Thymus (tissue), 11 donors: ENCODE results near the gene RNU7-1. TPM values are rescaled to one million over a fixed set of nuclear protein-coding genes. Genes with fewer than 3 reads are reported as not detected.

Source experiments
- DNase-seq, 9 donors: peaks; one replicate each; pipeline ENCODE4 v3.0.0-alpha.2; 2013; ENCODE audit warnings: low spot score in 9 of 9, low read depth in 6 of 9, missing footprints in 1 of 9
- H3K27ac ChIP-seq, 2 donors: one replicate each; pipeline ENCODE4 v1.5.1; 2013; ENCODE audit warnings: control low read depth in 1 of 2, low read depth in 1 of 2, low read length in 1 of 2, mild to moderate bottlenecking in 1 of 2, moderate library complexity in 1 of 2
- H3K27me3 ChIP-seq, 2 donors: one replicate each; pipeline ENCODE4 v1.5.1; 2013; ENCODE audit warnings: low read length in 1 of 2; ENCODE audit not compliant: control insufficient read depth in 2 of 2, insufficient read depth in 1 of 2
- H3K36me3 ChIP-seq, 2 donors: one replicate each; pipeline ENCODE4 v1.5.1; 2013; ENCODE audit warnings: low read length in 1 of 2, mild to moderate bottlenecking in 1 of 2, moderate library complexity in 1 of 2; ENCODE audit not compliant: control insufficient read depth in 2 of 2, insufficient read depth in 2 of 2
- H3K4me1 ChIP-seq, 2 donors: one replicate each; pipeline ENCODE4 v1.5.1; 2013; ENCODE audit warnings: low read length in 2 of 2; ENCODE audit not compliant: control insufficient read depth in 2 of 2, insufficient read depth in 2 of 2
- H3K4me3 ChIP-seq, 2 donors: one replicate each; pipeline ENCODE4 v1.5.1; 2013; ENCODE audit warnings: low read length in 2 of 2, control low read depth in 1 of 2, mild to moderate bottlenecking in 1 of 2
- H3K9me3 ChIP-seq, 2 donors: one replicate each; pipeline ENCODE4 v1.5.1; 2013; ENCODE audit warnings: low read length in 1 of 2, mild to moderate bottlenecking in 1 of 2; ENCODE audit not compliant: control insufficient read depth in 2 of 2, insufficient read depth in 1 of 2
- WGBS: extraction: QIAGEN DNeasy Blood & Tissue Kit; methylation state at CpG from one replicate; pipeline ENCODE4 v1.1.7; 2013; 5-methylcytosine and 5-hydroxymethylcytosine counted together
- polyA plus RNA-seq: library from polyadenylated mRNA; stranded (reverse); fragments of 200-250 nt; gene quantifications from one replicate; pipeline ENCODE4 v1.2.3, GENCODE V29; 2013
- total RNA-seq: library from RNA; stranded (reverse); fragments of 120-200 nt; gene quantifications from one replicate; pipeline ENCODE4 v1.2.4, GENCODE V29; 2013
- donor health status: healthy.

RNU7-1 gene
- total and polyA plus RNA-seq, 2 donors: not detected

- Histone ChIP-seq H3K4me3 (no peak overlapping the region), H3K27me3 (no peaks in the 10 kb centered on the region), H3K27ac (no peak overlapping the region), H3K9me3 (peaks cover 0 to 7% of the 10 kb centered on the region in 2 donors), H3K36me3 (peaks cover 41 to 70% of the 10 kb centered on the region in 2 donors), H3K4me1 (peaks cover 22 to 65% of the 10 kb centered on the region in 2 donors)
- 95% methylated on average over 4 of the region's 4 CpGs for WGBS
- DNase-seq: no peak
Observed at GRCh38 chr12:6965714-6966113, 22.1 kb downstream of the RNU7-1 start.

- peaks cover 34 to 64% of the 10 kb centered on the region in 2 donors for H3K36me3 ChIP-seq
- H3K4me1 ChIP-seq: peaks cover 18 to 59% of the 10 kb centered on the region in 2 donors
- no peak overlapping the region for H3K27ac ChIP-seq
- peaks cover 0 to 7% of the 10 kb centered on the region in 2 donors for H3K9me3 ChIP-seq
- 82% methylated on average over 7 of the region's 7 CpGs for whole genome bisulfite sequencing
- H3K4me3 ChIP-seq: no peak overlapping the region
- H3K27me3 ChIP-seq: no peaks in the 10 kb centered on the region
- no peak for DNase-seq
Observed at GRCh38 chr12:6966351-6966750, 22.7 kb downstream of the RNU7-1 start.

DNA sequence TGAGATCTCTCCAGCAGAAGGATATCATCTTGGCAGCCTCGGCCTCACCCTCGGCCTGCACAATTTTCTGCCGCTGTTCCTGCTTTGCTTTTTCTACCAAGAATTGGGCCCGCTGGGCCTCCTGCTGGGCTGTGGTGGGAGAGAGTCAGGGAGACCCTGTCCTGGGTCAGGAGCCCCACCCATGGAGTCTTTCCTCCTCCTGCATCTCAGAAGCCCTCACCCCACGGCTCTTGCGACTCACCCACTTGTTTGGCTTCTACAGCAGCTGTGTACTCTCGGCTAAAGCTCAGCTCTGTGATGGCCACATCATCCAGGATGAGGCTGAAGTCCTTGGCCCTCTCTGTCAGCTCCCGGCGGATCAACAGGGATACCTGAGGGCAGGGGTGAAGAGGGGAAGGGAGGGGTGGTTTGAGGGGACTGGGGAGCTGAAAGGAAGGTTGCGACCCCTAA, 24.1 kb downstream of the RNU7-1 start:
- DNase-seq: no peak
- no peak overlapping the region for H3K4me3 ChIP-seq
- no peaks in the 10 kb centered on the region for H3K27me3 ChIP-seq
- H3K27ac ChIP-seq: no peak overlapping the region
- peaks cover 32 to 53% of the 10 kb centered on the region in 2 donors for H3K36me3 ChIP-seq
- H3K4me1 ChIP-seq: peaks cover 11 to 51% of the 10 kb centered on the region in 2 donors
- peaks cover 0 to 3% of the 10 kb centered on the region in 2 donors for H3K9me3 ChIP-seq
- 98% methylated on average over 10 of the region's 10 CpGs for WGBS

DNA sequence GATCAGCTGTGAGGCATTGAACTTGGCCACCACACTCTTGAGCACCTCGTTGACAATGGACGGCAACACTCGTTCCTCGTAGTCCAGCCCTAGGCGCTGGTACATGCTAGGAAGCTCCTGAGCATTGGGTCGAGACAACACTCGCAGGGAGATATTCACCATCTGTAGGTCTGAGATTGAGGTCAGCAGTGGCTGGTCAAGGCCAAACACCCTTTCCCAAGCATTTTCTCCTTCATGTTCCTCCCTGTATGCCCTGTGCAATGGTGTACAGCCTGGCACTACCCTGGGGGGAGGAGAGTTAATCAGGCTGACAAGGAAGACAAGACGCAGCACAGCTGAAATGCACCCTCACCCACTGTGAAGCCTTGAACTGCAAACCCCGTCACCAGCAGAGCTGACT, 24.8 kb downstream of the RNU7-1 start:
- no peak overlapping the region for H3K4me3 ChIP-seq
- WGBS: 99% methylated on average over 9 of the region's 9 CpGs
- peaks cover 32 to 53% of the 10 kb centered on the region in 2 donors for H3K36me3 ChIP-seq
- no peak overlapping the region for H3K27ac ChIP-seq
- no peaks in the 10 kb centered on the region for H3K9me3 ChIP-seq
- DNase-seq: no peak
- H3K4me1 ChIP-seq: peaks cover 9 to 47% of the 10 kb centered on the region in 2 donors
- H3K27me3 ChIP-seq: no peaks in the 10 kb centered on the region

DNA sequence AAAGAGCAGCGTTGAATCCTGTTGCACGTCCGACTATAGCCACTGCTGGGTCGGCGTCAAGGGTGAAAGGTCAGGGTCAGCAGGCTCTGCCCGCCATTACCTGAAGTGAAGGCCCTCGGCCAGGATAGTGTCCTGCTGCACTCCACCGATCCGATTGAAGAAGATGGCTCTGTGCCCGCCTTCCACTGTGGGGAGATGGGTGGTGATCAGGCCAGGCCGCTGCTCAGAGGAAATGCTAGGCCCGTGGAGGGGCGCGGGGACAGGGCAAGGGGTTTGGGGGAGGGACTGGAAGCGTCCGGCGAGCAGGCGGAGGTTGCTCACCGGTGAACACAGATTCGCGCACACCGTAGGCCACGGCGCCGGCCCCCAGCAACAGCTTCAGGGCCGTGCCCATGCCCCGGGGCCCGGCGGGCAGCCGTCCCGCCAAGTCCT, 26.5 kb downstream of the RNU7-1 start:
- Histone ChIP-seq H3K4me3 (peak overlapping the region; percentile 57 to 95), H3K27ac (peak overlapping the region; percentile 80 to 84), H3K27me3 (no peaks in the 10 kb centered on the region), H3K36me3 (peaks cover 44 to 55% of the 10 kb centered on the region in 2 donors), H3K9me3 (no peaks in the 10 kb centered on the region), H3K4me1 (peaks cover 9 to 40% of the 10 kb centered on the region in 2 donors)
- DNase-seq: no peak
- under 1% methylated on average over 31 of the region's 31 CpGs for WGBS

DNA sequence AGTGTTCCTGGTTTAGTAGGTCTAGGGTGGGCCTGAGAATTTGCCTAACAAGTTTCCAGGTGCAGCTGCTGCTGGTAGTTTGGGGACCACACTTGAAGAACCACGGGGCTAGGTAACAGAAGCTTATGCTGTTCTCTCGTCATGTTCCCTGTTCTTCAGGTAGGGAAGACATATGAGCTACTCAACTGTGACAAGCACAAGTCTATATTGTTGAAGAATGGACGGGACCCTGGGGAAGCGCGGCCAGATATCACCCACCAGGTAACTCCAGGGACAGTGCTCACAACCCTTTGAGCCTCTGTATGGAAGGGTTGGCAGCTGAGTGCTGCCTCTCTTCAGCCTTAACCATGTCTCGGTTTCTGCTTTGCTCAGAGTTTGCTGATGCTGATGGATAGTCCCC, 30.6 kb downstream of the RNU7-1 start:
- WGBS: 98% methylated on average over 6 of the region's 6 CpGs
- DNase-seq: no peak
- Histone ChIP-seq H3K27ac (no peak overlapping the region), H3K4me3 (no peak overlapping the region), H3K9me3 (no peaks in the 10 kb centered on the region), H3K4me1 (peaks cover 6 to 15% of the 10 kb centered on the region in 2 donors), H3K27me3 (no peaks in the 10 kb centered on the region), H3K36me3 (peaks cover 53 to 55% of the 10 kb centered on the region in 2 donors)

DNA sequence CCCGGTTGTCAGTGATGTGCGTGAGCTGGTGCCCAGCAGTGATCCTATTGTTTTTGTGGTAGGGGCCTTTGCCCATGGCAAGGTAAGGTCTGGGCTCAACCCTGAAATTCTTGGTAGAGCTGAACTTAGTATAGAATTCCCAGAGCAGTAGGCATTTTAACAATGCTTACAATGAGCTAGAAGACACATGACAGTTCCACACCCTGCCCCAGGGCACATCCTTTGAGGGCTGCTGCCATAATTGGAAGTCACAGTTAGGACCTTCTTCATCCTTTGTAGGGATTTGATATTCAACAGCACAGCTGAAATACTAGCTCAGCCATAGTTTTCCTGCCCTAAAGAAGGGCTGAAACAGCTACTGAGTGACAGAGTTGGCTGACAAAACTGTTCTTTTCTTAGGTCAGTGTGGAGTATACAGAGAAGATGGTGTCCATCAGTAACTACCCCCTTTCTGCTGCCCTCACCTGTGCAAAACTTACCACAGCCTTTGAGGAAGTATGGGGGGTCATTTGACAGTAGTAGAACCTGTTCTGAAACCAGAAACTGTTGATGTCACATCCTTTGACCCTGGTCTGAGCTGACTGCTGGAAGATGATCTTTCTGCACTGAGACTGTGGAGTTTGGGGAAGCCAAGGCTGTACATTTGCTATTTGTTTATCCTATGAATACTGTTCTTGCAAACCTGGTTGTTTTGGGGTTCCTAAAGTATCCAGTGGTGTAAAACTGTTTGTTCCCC, 31.8 kb downstream of the RNU7-1 start:
- DNase-seq: no peak
- peaks cover 3 to 6% of the 10 kb centered on the region in 2 donors for H3K4me1 ChIP-seq
- H3K36me3 ChIP-seq: peaks cover 64 to 66% of the 10 kb centered on the region in 2 donors
- no peaks in the 10 kb centered on the region for H3K27me3 ChIP-seq
- H3K4me3 ChIP-seq: no peak overlapping the region
- H3K27ac ChIP-seq: no peak overlapping the region
- H3K9me3 ChIP-seq: no peaks in the 10 kb centered on the region
- WGBS: 97% methylated on average over 2 of the region's 2 CpGs

DNA sequence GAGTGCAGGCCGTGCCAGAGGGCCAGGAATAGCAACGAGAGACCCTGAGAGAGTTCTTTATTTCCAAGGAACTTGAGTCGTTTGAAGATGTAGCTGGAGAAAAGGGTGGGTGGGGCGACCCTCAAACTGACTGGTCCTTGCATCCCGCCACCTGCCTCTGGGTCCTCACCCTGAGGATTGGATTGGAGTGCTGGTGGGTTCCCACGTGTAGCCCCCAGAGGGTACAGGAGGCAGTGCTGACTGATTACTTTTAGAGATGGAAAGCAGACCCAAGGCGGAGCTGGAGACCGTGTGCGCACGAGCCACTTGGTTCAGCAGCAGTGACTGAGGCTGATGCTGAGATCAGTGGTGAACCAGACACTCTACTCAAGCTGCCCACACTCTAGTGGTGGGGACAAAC, 34.0 kb downstream of the RNU7-1 start:
- no peaks in the 10 kb centered on the region for H3K27me3 ChIP-seq
- no peak overlapping the region for H3K27ac ChIP-seq
- WGBS: 93% methylated on average over 10 of the region's 10 CpGs
- DNase-seq: no peak
- no peaks in the 10 kb centered on the region for H3K4me1 ChIP-seq
- H3K4me3 ChIP-seq: no peak overlapping the region
- peaks cover 86 to 88% of the 10 kb centered on the region in 2 donors for H3K36me3 ChIP-seq
- no peaks in the 10 kb centered on the region for H3K9me3 ChIP-seq

DNA sequence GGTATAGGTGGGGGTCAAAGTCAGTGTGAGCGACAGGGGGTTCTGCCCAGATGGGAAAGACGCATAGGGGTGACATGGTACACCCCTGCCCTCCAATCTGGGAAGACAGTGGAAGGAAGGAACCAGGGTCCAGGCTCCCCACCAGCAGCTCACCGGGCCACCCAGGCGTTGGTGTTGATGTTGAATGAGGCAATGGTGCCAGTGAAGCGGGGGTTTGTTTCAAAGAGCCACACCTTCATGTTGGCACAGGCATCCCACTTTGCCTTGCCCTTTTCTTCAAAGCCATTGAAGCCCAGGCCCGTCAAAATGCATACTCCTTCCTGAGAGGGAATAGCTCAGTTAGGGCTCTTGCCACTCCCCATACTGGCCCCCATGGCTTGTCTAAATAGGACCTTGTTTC, 34.6 kb downstream of the RNU7-1 start:
- no peak overlapping the region for H3K4me3 ChIP-seq
- no peaks in the 10 kb centered on the region for H3K9me3 ChIP-seq
- H3K27ac ChIP-seq: no peak overlapping the region
- H3K4me1 ChIP-seq: no peaks in the 10 kb centered on the region
- DNase-seq: no peak
- H3K36me3 ChIP-seq: peaks cover 89 to 93% of the 10 kb centered on the region in 2 donors
- H3K27me3 ChIP-seq: no peaks in the 10 kb centered on the region
- WGBS: 94% methylated on average over 6 of the region's 6 CpGs
